ENCODE results near the gene CACNG4.

The CACNG4 gene

GRCh38 chr17:66985338-66986237 lies 21.1 kb downstream of the CACNG4 start:
- DNase-seq (ENCODE audit: low read depth): no peak

- DNase-seq (ENCODE audit: low read depth): no peak
Observed at GRCh38 chr17:66986659-66987058, 22.2 kb downstream of the CACNG4 start.

- DNase-seq (ENCODE audit: low read depth): no peak
Observed at GRCh38 chr17:66987059-66987616, 22.6 kb downstream of the CACNG4 start.

GRCh38 chr17:66988069-66988798 lies 23.7 kb downstream of the CACNG4 start:
- DNase-seq (ENCODE audit: low read depth): no peak

- no peak for DNase-seq (ENCODE audit: low read depth)
Observed at GRCh38 chr17:66989076-66989475, 24.6 kb downstream of the CACNG4 start.

- DNase-seq (ENCODE audit: low read depth): no peak
Observed at GRCh38 chr17:66989579-66989978, 25.1 kb downstream of the CACNG4 start.

GRCh38 chr17:66990047-66990446 lies 25.5 kb downstream of the CACNG4 start:
- no peak for DNase-seq (ENCODE audit: low read depth)

- no peak for DNase-seq (ENCODE audit: low read depth)
Observed at GRCh38 chr17:66992911-66993442, 28.5 kb downstream of the CACNG4 start.

GRCh38 chr17:66994361-66994760 lies 29.9 kb downstream of the CACNG4 start:
- no peak for DNase-seq (ENCODE audit: low read depth)

GRCh38 chr17:66994930-66995535 lies 30.5 kb downstream of the CACNG4 start:
- DNase-seq (ENCODE audit: low read depth): no peak

- no peak for DNase-seq (ENCODE audit: low read depth)
Observed at GRCh38 chr17:66995944-66996343, 31.4 kb downstream of the CACNG4 start.

GRCh38 chr17:66996926-66997325 lies 32.4 kb downstream of the CACNG4 start:
- no peak for DNase-seq (ENCODE audit: low read depth)

GRCh38 chr17:67003231-67003630 lies 38.7 kb downstream of the CACNG4 start:
- DNase-seq (ENCODE audit: low read depth): no peak

- DNase-seq (ENCODE audit: low read depth): no peak
Observed at GRCh38 chr17:67004181-67004580, 39.7 kb downstream of the CACNG4 start.

GRCh38 chr17:67007266-67007665 lies 42.8 kb downstream of the CACNG4 start:
- DNase-seq (ENCODE audit: low read depth): no peak

GRCh38 chr17:67008101-67008500 lies 43.6 kb downstream of the CACNG4 start:
- no peak for DNase-seq (ENCODE audit: low read depth)

GRCh38 chr17:67011527-67012175 lies 47.1 kb downstream of the CACNG4 start:
- DNase-seq (ENCODE audit: low read depth): no peak

- no peak for DNase-seq (ENCODE audit: low read depth)
Observed at GRCh38 chr17:67013891-67014290, 49.4 kb downstream of the CACNG4 start.

GRCh38 chr17:67015001-67015400 lies 50.5 kb downstream of the CACNG4 start:
- DNase-seq (ENCODE audit: low read depth): no peak

- DNase-seq (ENCODE audit: low read depth): no peak
Observed at GRCh38 chr17:67016039-67016762, 51.7 kb downstream of the CACNG4 start.

- DNase-seq (ENCODE audit: low read depth): no peak
Observed at GRCh38 chr17:67017910-67018309, 53.4 kb downstream of the CACNG4 start.

All from HS-27A (cell line).